GM12865 (cell line): ENCODE data around the gene SCAP.

Experiments
- DNase-seq: peaks from one replicate; pipeline ENCODE4 v3.0.0; 2010; ENCODE audit warnings: low read depth
- H3K4me3 ChIP-seq: 2 replicates; pipeline ENCODE4 v1.5.1; 2011; ENCODE audit warnings: mild to moderate bottlenecking, low read depth, low read length, control low read depth
- CTCF ChIP-seq: IDR thresholded peaks from 2 replicates; pipeline ENCODE4 v1.5.1; 2011; ENCODE audit warnings: low read length, control low read depth, low read depth, inconsistent platforms; ENCODE audit not compliant: insufficient read depth; ENCODE audit errors: missing control alignments

SCAP gene

DNA sequence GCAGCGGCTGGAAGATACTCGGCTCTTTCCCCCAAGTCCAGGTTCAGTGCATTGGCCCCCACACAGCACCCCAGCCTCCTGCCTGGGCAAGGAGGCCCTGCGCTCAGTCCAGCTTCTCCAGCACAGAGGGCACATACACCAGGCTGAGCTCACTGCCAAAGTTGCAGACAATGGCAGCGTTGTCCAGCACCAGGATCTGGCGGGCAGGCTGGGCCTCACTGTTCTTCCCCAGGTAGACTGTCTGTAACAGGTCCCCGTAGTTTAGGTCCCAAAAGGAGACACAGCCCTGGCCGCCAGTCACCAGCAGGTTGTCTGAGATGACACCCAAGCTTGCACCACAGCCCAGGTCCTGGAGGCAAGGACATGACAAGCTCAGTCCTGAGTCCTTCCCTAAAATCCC, 62.0 kb downstream of the SCAP start:
- no peak for TF ChIP-seq CTCF
- H3K4me3 ChIP-seq: no peak overlapping the region
- DNase-seq: no peak

DNA sequence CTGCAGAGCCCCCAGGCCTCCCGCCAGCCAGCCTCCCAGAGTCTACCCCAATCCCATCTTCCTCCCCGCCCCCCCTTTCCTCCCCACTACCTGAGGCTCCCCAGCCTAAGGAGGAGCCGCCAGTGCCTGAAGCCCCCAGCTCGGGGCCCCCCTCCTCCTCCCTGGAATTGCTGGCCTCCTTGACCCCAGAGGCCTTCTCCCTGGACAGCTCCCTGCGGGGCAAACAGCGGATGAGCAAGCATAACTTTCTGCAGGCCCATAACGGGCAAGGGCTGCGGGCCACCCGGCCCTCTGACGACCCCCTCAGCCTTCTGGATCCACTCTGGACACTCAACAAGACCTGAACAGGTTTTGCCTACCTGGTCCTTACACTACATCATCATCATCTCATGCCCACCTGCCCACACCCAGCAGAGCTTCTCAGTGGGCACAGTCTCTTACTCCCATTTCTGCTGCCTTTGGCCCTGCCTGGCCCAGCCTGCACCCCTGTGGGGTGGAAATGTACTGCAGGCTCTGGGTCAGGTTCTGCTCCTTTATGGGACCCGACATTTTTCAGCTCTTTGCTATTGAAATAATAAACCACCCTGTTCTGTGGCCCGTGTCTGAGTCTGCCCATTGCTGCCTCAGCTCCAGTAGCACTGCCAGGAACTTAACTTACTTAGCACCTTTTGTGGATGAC, 62.8 kb downstream of the SCAP start:
- H3K4me3 ChIP-seq: no peak overlapping the region
- TF ChIP-seq CTCF: no peak
- DNase-seq: no peak

GRCh38 chr3:47412453-47412756, 63.3 kb downstream of the SCAP start:
- no peak for TF ChIP-seq CTCF

GRCh38 chr3:47411696-47412452, 63.9 kb downstream of the SCAP start:
- no peak for DNase-seq
- no peak for TF ChIP-seq CTCF
- H3K4me3 ChIP-seq: no peak overlapping the region

More at GRCh38 chr3:47412453-47412756, 63.3 kb downstream of the SCAP start:
- no peak overlapping the region for H3K4me3 ChIP-seq
- DNase-seq: no peak

- TF ChIP-seq CTCF: no peak
- H3K4me3 ChIP-seq: no peak overlapping the region
- no peak for DNase-seq
Measured at GRCh38 chr3:47410801-47411646, 64.7 kb downstream of the SCAP start.

- TF ChIP-seq CTCF: no peak
- no peak overlapping the region for H3K4me3 ChIP-seq
- DNase-seq: no peak
Measured at GRCh38 chr3:47410417-47410720, 65.4 kb downstream of the SCAP start.
